Ovary (tissue), 9 donors: Measurements from ENCODE around the gene DNAJC15. TPM values are rescaled to one million over a fixed set of nuclear protein-coding genes. Genes with fewer than 3 reads are reported as not detected.

Experiments used
- DNase-seq, 5 donors: peaks; one replicate each; pipeline ENCODE4 v3.0.0-alpha.2; 2019 to 2020
- H3K27ac ChIP-seq, 2 donors: fragments of 200-600 bp; one replicate each; pipeline versions ENCODE4 v1.5.1 to v1.8.0; 2019 to 2022
- H3K27me3 ChIP-seq: fragments of 200-600 bp; one replicate; pipeline ENCODE4 v1.8.0; 2022
- H3K36me3 ChIP-seq: fragments of 200-600 bp; sonication (generic); one replicate; pipeline ENCODE4 v1.5.1; 2019
- H3K4me1 ChIP-seq: one replicate; pipeline ENCODE4 v1.8.1; 2013; ENCODE audit warnings: mild to moderate bottlenecking, moderate library complexity; ENCODE audit not compliant: insufficient read depth
- H3K4me3 ChIP-seq: fragments of 200-600 bp; sonication (generic); one replicate; pipeline ENCODE4 v1.5.1; 2017
- H3K9me3 ChIP-seq, 2 donors: fragments of 200-600 bp in 1 of 2; sonication (generic) in 1 of 2; one replicate each; pipeline versions ENCODE4 v1.5.1 to v1.8.1; 2013 to 2019; ENCODE audit warnings: mild to moderate bottlenecking in 1 of 2, moderate library complexity in 1 of 2
- EP300 ChIP-seq: sonication (generic); formaldehyde crosslinking; IDR thresholded peaks from one replicate; pipeline ENCODE4 v1.6.1; 2017; ENCODE audit warnings: antibody characterized with exemption
- POLR2A ChIP-seq: fragments of 450-650 bp; IDR thresholded peaks from one replicate; pipeline ENCODE4 v1.6.1; 2017; ENCODE audit warnings: antibody characterized with exemption, mild to moderate bottlenecking, moderate library complexity
- WGBS, 3 donors: extraction: QIAGEN DNeasy Blood & Tissue Kit in 1 of 3; methylation state at CpG; one replicate each; pipeline versions ENCODE4 v1.1.5 to v1.1.7; 2013 to 2017; 5-methylcytosine and 5-hydroxymethylcytosine counted together
- intact Hi-C, 4 donors: fragments of 100-400 bp; cut with DNase I; formaldehyde crosslinking; loops; one replicate each; pipeline versions ENCODE4 v1.11.0 to v1.15.1; 2022 to 2023
- polyA plus RNA-seq, 2 donors: library from polyadenylated mRNA; stranded (reverse); fragments of 200-250 nt in 1 of 2; fragments of 350-450 nt in 1 of 2; fragmentation: Illumina TruSeq in 1 of 2; extraction: RNeasy Lipid Tissue Mini Kit (QIAGEN cat#74804) in 1 of 2; gene quantifications; one replicate each; pipeline ENCODE4 v1.2.3, GENCODE V29; 2013 to 2014
- total RNA-seq, 7 donors: library from RNA; depleted of rRNA in 2 of 7; stranded (reverse); fragments of >200 nt in 2 of 7; fragmentation: NEBNext Ultra II Directional in 3 of 7; extraction: Animal tissue kit (Norgen Biotek cat#: 25700) in 3 of 7; gene quantifications; one replicate each; pipeline versions ENCODE4 v1.1.0 to v1.2.4, GENCODE V29; 2016 to 2023
- TF ChIP-seq, protein P1 (sequence below), 3 donors: fragments of 450-650 bp in 2 of 3; fragments of 200-600 bp in 1 of 3; IDR thresholded peaks; one replicate each; pipeline versions ENCODE4 v1.5.1 to v1.8.0; 2016 to 2022; ENCODE audit warnings: antibody characterized with exemption in 3 of 3, mild to moderate bottlenecking in 1 of 3
- donor health status: DM: no; HTN: no; CAD: no; lungs with moderate emphysema.
- donor health status: DM: no; HTN: no; CAD: no.
- donor health status: Bipolar disorder and iron deficiency.
- donor health status: DM: yes; HTN: yes; CAD: no.
- donor health status: DM: no; HTN: no; CAD: no.
- donor health status: DM: yes; HTN: yes; CAD: no.

DNAJC15 gene
- total and polyA plus RNA-seq, 9 donors = 0.23 to 6.2 (median 2.9) TPM

DNA sequence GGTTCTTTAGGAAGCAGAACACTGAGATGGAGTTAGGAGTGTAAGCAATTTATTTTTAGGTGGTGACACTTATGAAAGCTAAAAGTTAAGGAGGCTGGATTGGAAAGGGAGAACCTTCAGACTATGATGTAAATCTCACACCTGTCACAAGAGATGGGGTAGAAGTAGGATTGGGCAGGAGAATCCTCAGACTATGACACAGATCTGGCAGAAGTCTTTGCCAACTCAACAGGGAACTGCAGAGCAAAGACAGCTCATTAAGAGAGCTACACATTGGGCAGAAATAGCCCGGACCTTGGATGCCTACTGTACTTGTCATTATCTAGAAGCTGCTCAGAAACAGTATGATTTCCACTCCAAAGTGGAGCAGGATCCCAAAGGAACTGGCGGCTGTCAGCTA is 134.4 kb downstream of the DNAJC15 start:
- Histone ChIP-seq H3K27me3 (no peaks in the 10 kb centered on the region), H3K36me3 (no peaks in the 10 kb centered on the region), H3K4me1 (no peaks in the 10 kb centered on the region), H3K4me3 (no peak overlapping the region), H3K9me3 (no peaks in the 10 kb centered on the region), H3K27ac (no peak overlapping the region)
- DNase-seq = no peak
- intact Hi-C loops = no loop called here
- WGBS, 3 donors = 35 to 84% (median 67%) methylated on average over 2 of the region's 2 CpGs
- no peak for TF ChIP-seq POLR2A
- TF ChIP-seq EP300 = no peak
- TF ChIP-seq, protein P1, sequence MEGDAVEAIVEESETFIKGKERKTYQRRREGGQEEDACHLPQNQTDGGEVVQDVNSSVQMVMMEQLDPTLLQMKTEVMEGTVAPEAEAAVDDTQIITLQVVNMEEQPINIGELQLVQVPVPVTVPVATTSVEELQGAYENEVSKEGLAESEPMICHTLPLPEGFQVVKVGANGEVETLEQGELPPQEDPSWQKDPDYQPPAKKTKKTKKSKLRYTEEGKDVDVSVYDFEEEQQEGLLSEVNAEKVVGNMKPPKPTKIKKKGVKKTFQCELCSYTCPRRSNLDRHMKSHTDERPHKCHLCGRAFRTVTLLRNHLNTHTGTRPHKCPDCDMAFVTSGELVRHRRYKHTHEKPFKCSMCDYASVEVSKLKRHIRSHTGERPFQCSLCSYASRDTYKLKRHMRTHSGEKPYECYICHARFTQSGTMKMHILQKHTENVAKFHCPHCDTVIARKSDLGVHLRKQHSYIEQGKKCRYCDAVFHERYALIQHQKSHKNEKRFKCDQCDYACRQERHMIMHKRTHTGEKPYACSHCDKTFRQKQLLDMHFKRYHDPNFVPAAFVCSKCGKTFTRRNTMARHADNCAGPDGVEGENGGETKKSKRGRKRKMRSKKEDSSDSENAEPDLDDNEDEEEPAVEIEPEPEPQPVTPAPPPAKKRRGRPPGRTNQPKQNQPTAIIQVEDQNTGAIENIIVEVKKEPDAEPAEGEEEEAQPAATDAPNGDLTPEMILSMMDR (IDR thresholded peaks at IDR 0.05) = no peak

DNA sequence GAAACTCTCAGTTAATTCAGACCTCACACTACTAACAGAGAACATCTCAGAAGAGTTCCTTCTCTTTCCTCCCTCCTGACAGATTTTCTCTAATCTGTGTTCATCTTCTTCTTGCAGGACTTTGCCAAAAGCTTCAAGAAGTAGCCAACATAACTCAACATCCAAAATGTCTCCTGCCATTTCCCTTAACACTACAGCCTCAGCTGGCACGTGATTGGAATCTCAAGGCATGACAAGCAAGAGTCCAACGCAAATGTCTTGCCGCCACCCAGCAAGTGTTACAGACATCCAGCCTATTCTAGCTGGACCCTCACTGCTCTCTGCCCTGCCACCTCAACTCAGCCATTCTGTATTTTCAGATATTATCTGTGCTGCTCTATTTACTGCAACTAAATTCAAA is 135.1 kb downstream of the DNAJC15 start:
- no peak overlapping the region for H3K27ac ChIP-seq
- WGBS, 3 donors = 83 to 91% (median 85%) methylated on average over 3 of the region's 3 CpGs
- H3K27me3 ChIP-seq = no peaks in the 10 kb centered on the region
- H3K4me1 ChIP-seq = no peaks in the 10 kb centered on the region
- no peak overlapping the region for H3K4me3 ChIP-seq
- DNase-seq = no peak
- TF ChIP-seq, protein P1 (IDR thresholded peaks at IDR 0.05) = no peak
- no peaks in the 10 kb centered on the region for H3K36me3 ChIP-seq
- intact Hi-C loops = no loop called here
- H3K9me3 ChIP-seq = no peaks in the 10 kb centered on the region

DNA sequence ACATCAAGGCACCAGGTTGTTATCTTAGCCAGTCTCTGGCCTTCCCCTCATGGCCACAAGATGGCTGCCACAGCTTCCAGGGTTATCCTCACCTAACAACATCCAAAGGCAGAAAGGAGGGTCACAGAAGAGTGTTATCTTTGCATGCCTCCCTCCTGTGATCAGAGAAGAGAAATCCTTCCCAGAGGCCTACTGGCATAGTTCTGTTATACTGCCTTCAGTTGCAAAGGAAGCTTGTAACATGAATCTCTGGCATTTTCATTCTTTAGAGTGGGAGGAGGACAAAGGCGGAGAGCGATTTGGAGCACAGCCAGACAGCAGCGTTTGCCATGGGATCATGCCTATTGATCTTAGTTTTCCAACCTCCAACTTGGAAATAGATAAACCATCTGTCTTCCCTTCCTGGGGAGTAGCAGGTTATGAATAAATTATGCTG is 135.7 kb downstream of the DNAJC15 start:
- no peak for TF ChIP-seq POLR2A
- TF ChIP-seq EP300 = no peak
- TF ChIP-seq, protein P1 (IDR thresholded peaks at IDR 0.05) = no peak
- DNase-seq = peak in 1 of 5 donors; percentile 45

More for the DNA sequence above, 135.7 kb downstream of the DNAJC15 start:
- intact Hi-C loops = no loop called here
- Histone ChIP-seq H3K9me3 (no peaks in the 10 kb centered on the region), H3K4me1 (no peaks in the 10 kb centered on the region), H3K36me3 (no peaks in the 10 kb centered on the region), H3K4me3 (no peak overlapping the region), H3K27ac (no peak overlapping the region), H3K27me3 (no peaks in the 10 kb centered on the region)
- WGBS, 3 donors = 3 to 19% (median 8%) methylated on average over 3 of the region's 3 CpGs

Other genes starting within 250 kb of the DNAJC15 start
- gene FAM216B, start 242.0 kb upstream of the DNAJC15 start, total RNA-seq = 10 to 100 TPM in 1 of 7 donors, 1 to 10 TPM in 3, under 1 TPM in 2, not detected in 1; 0.10 to 32.6 (median 1.4) TPM
- gene FAM216B, start 242.0 kb upstream of the DNAJC15 start, polyA plus RNA-seq = under 1 TPM; 0.01 to 0.52 TPM
- gene EPSTI1, start 31.3 kb upstream of the DNAJC15 start, total RNA-seq = 10 to 100 TPM in 2 of 7 donors, 1 to 10 TPM in 5; 1.5 to 11.9 (median 5.4) TPM
- 10 to 100 TPM in 1 of 2 donors, 1 to 10 TPM in 1; 5.0 to 20.8 TPM for gene EPSTI1, start 31.3 kb upstream of the DNAJC15 start, polyA plus RNA-seq